ENCODE measurements around the gene KCNK6. TPM values are rescaled to one million over a fixed set of nuclear protein-coding genes. Genes with fewer than 3 reads are reported as not detected.

Gene KCNK6
- total RNA-seq, 1 donor from 2014 or later, result 16.2 TPM

DNA sequence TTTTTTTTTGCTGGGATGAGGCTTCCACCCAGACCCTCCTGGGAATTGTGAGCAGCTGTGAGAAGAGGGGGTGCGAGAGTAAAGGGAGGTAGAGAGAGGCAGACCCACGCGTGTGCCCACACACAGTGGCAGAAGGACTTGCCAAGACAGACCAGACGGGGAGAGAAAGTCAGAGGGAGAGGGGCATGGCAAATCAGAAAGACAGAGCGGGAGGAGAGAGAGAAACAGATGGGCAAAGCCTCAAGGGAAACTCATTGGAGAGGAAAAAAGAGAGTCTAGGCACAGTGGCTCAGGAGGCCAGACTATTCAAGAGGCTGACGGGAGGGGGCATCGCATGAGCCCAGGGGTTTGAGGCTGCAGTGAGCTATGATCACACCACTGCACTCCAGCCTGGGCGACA lies 33.0 kb downstream of the KCNK6 start:
- intact Hi-C loops (cut with DNase I), result no loop called here
- Histone ChIP-seq H3K36me3 (no peaks in the 10 kb centered on the region), H3K9me3 (no peaks in the 10 kb centered on the region), H3K4me1 (no peaks in the 10 kb centered on the region), H3K27me3 (no peaks in the 10 kb centered on the region), H3K4me3 (no peak overlapping the region), H3K27ac (no peak overlapping the region)
- TF ChIP-seq POLR2A (IDR thresholded peaks at IDR 0.05) (no peak), POLR2AphosphoS5 (IDR thresholded peaks at IDR 0.05; ENCODE audit: insufficient read depth in 1 of 2, low read depth in 1 of 2) (no peak)
- DNase-seq (ENCODE audit: extremely low spot score in 2 of 2), result no peak

GRCh38 chr19:38355728-38356725 lies 36.4 kb downstream of the KCNK6 start:
- no peak overlapping the region for H3K4me3 ChIP-seq
- no peak for DNase-seq (ENCODE audit: extremely low spot score in 2 of 2)
- H3K4me1 ChIP-seq, result no peaks in the 10 kb centered on the region
- intact Hi-C loops (cut with DNase I), result no loop called here
- no peaks in the 10 kb centered on the region for H3K9me3 ChIP-seq
- TF ChIP-seq POLR2AphosphoS5 (IDR thresholded peaks at IDR 0.05; ENCODE audit: insufficient read depth in 1 of 2, low read depth in 1 of 2) (no peak), POLR2A (IDR thresholded peaks at IDR 0.05) (no peak), CTCF (IDR thresholded peaks at IDR 0.05) (no peak)
- H3K36me3 ChIP-seq, result no peaks in the 10 kb centered on the region
- H3K27me3 ChIP-seq, result no peaks in the 10 kb centered on the region
- H3K27ac ChIP-seq, result no peak overlapping the region

- DNase-seq (ENCODE audit: extremely low spot score in 2 of 2), result no peak
- no peaks in the 10 kb centered on the region for H3K36me3 ChIP-seq
- TF ChIP-seq POLR2A (IDR thresholded peaks at IDR 0.05) (no peak), CTCF (IDR thresholded peaks at IDR 0.05) (no peak), POLR2AphosphoS5 (IDR thresholded peaks at IDR 0.05; ENCODE audit: insufficient read depth in 1 of 2, low read depth in 1 of 2) (no peak)
- H3K27ac ChIP-seq, result no peak overlapping the region
- intact Hi-C loops (cut with DNase I), result no loop called here
- no peaks in the 10 kb centered on the region for H3K27me3 ChIP-seq
- peaks cover 17% of the 10 kb centered on the region for H3K4me1 ChIP-seq
- no peak overlapping the region for H3K4me3 ChIP-seq
- H3K9me3 ChIP-seq, result no peaks in the 10 kb centered on the region
Measured at GRCh38 chr19:38358071-38358470, 38.4 kb downstream of the KCNK6 start.

GRCh38 chr19:38359242-38360021 lies 39.8 kb downstream of the KCNK6 start:
- intact Hi-C loops (cut with DNase I), result no loop called here
- Histone ChIP-seq H3K4me3 (no peak overlapping the region), H3K27ac (no peak overlapping the region), H3K36me3 (no peaks in the 10 kb centered on the region), H3K27me3 (no peaks in the 10 kb centered on the region), H3K4me1 (peaks cover 18% of the 10 kb centered on the region), H3K9me3 (no peaks in the 10 kb centered on the region)
- no peak for TF ChIP-seq POLR2A (IDR thresholded peaks at IDR 0.05)
- no peak for TF ChIP-seq CTCF (IDR thresholded peaks at IDR 0.05)
- no peak for DNase-seq (ENCODE audit: extremely low spot score in 2 of 2)

DNA sequence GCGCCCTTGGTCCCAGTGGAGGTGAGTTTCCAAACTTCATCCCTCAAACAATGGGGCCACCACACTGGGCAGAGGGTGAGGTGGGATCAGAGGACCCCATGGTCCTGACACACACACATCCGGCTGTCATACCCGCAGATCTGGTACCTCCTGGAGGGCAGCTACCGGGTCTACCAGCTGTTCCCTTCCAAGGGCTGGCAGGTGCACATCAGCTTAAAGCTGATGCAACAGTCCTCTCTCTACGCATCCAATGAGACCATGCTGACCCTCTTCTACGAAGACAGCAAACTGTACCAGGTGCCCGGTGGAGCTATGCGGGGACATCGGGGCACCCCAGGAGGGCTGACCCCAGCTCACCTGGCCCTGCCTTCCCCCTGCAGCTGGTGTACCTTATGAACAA lies 40.7 kb downstream of the KCNK6 start:
- intact Hi-C loops (cut with DNase I), result no loop called here
- no peak overlapping the region for H3K27ac ChIP-seq
- H3K27me3 ChIP-seq, result no peaks in the 10 kb centered on the region
- no peaks in the 10 kb centered on the region for H3K36me3 ChIP-seq
- H3K4me3 ChIP-seq, result no peak overlapping the region
- no peak for DNase-seq (ENCODE audit: extremely low spot score in 2 of 2)
- TF ChIP-seq POLR2AphosphoS5 (IDR thresholded peaks at IDR 0.05; ENCODE audit: insufficient read depth in 1 of 2, low read depth in 1 of 2) (no peak), CTCF (IDR thresholded peaks at IDR 0.05) (no peak), POLR2A (IDR thresholded peaks at IDR 0.05) (no peak)
- peaks cover 18% of the 10 kb centered on the region for H3K4me1 ChIP-seq
- no peaks in the 10 kb centered on the region for H3K9me3 ChIP-seq
